GM19351 (cell line): ENCODE results near the gene SLC38A10.

Experiments used
- ATAC-seq: cut with Tn5 transposase; IDR thresholded peaks from one replicate; pipeline ENCODE4 v1.9.1; 2021; ENCODE audit warnings: mild to moderate bottlenecking, moderate library complexity; ENCODE audit not compliant: unreplicated experiment

SLC38A10 gene

GRCh38 chr17:81300586-81301155, 5.6 kb upstream of the SLC38A10 start:
- ATAC-seq, result no peak

- no peak for ATAC-seq
These were observed 4.9 kb upstream of the SLC38A10 start for GRCh38 chr17:81299846-81300585.

GRCh38 chr17:81298991-81299738, 4.1 kb upstream of the SLC38A10 start:
- no peak for ATAC-seq

GRCh38 chr17:81298325-81298990, 3.4 kb upstream of the SLC38A10 start:
- ATAC-seq, result no peak

- peak; percentile 26 for ATAC-seq
These were observed 722 bp upstream of the SLC38A10 start for GRCh38 chr17:81295676-81296381.

DNA sequence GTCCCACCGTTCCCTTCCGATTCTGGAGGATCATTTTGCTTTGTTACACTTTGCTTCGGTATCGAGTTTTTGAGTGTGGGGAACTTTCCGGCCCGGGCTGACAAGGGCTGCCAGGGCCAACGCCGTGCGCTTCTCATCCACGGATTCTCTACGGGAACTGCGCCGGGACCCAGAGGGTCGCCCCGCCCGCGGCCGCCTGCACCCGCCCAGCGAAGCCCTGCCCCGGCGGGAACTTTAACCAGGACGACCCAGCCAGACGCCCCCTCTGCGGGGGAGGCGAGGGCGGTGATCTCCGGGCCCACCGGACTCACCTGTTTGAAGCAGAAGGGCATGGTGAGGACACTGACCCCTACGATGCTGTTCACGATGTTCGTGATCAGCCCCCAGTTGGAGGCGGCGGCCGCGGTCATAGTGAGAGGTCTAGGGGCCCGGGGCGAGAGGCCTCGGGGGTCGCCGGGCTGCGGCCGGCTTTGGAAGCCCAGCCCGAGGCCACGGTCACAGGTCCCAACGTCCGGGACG, 536 bp downstream of the SLC38A10 start:
- ATAC-seq, result peak; percentile 3

- ATAC-seq, result no peak
These were observed 2.7 kb downstream of the SLC38A10 start for GRCh38 chr17:81292450-81292849.

DNA sequence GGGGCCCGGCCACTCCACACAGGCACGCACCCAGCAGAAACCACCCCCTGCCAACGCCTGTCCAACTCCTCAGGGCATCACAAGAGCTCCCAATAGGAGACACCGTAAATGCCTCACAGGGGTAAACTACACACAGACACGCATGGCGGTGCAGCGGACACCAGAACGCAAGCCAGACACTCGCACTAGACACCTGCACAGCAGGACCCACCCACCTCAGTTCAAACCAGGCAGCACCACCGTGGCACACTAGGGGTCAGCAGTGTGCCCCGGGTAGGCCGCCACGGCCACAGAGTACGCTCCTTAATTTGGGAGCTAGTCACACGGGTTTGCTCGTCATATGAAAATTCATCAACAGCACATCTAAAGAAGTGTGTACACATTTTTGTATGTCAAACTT, 3.4 kb downstream of the SLC38A10 start:
- ATAC-seq, result no peak

DNA sequence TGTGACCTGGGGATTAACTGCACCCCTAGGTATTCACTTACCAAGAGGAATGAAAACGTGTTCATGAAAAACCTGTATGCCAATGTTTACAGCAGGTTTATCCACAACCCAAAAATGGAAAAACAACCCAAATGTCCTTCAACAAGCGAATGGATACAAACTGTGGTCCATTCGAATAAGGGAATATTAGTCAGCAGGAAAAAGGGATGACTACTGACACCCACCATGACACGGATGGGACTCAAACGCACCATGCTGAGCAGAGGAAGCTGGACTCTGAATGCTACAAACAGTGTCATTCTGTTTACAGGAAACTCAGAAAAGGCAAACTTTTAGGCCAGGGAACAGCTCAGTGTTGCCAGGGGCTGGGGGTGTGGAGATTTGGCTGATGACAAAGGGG, 4.9 kb downstream of the SLC38A10 start:
- ATAC-seq, result no peak

DNA sequence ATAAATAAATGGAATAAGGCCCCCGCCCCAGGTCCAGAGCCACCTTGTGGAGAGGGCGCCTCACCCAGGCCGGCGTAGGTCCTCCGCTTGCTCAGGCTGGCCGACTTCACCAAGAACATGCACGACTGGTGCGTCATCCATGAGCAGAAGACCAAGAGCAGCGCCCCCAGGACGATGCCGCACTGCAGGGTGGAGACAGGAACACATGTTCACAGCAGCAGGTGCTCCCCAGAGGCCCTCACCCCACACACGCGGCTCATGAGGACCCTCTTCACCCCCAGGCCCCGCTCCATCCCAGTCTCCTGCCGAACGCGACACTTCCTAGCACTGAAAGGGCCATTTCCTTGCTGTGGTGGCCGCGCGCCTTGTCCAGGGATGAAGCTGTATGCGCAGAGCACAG, 5.5 kb downstream of the SLC38A10 start:
- ATAC-seq, result no peak

- no peak for ATAC-seq
These were observed 6.4 kb downstream of the SLC38A10 start for GRCh38 chr17:81288715-81289114.

DNA sequence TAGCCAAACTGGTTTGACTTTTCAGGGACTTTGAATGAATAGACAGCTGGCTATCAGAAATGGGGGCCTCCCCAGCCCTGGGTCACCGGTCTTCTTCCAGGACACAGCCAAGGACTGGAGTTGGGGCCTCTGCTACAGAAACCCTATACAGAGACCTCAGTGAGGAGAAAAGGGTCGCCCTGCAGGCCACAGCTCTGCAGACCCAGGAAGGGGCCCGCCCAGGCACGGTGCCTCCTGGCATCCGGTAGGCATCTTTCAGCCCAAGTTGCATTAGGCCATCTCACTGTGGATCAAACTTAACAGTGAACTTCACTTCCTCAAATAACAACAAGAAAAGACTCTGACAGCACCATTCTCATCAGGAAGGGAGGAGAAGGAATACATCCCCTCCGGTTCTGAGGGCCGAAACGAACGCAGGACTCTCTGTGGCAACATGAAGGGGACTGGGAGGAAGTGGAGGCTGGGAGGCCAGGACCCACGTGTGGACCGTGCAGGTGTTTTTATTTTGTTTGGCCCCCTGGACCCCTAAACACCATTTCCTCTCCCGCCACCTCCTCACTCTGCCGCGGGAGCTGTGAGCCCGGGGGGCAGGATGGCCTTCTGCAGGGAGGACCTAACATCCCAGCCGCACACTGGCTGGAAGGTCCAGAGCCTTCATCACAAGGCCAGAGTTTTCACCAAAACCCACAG, 7.2 kb downstream of the SLC38A10 start:
- ATAC-seq, result no peak

GRCh38 chr17:81287152-81287551, 8.0 kb downstream of the SLC38A10 start:
- ATAC-seq, result no peak

DNA sequence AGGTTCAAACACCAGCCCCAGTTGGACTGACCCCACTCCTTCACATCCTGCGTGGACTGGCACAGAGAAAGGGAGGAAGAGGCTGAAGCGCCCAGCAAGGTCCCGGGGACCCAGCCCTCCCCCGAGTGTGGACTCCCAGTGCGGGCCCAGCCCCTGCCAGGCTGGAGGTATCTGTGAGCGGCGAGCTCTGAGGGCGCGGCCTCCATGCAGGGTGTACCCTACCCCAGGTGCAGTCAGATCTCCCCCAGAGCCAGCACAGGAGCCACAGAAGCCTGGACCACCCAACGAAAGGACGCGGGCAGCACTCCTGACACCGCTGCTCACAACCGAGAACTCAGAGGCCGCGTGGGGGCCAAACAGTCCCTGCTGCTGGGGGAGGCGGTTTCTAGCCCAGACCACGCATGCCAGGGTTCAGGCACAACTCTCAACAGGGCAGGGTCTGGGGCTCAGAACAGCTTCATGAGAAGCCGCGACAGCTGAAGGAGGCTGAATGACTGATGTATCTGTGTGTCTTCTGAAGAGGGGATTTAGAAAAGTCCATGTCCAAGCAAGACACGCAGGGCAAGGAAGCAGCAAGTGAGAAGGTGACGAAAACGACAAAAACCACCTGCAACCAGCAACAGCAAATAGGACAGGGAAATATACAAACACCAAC, 8.5 kb downstream of the SLC38A10 start:
- ATAC-seq, result no peak

DNA sequence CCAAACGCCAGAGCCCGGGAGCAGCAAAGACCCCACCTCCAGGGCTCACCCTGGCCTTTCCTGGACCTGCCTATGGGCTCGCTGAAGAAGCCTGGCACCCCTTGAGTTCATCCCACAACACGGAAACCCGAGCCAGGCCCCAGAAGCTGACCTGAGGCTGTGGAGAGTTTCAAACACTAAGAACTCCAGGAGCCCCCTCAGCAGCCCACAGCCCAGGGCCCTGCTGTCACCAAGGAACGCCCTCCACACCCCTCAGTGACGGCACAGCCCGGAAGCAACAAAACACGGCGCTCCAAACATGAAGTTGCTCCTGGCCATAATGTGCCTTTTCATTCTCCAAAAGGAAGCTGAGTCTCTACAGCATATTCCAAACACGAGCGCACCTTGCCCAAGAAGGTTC, 9.2 kb downstream of the SLC38A10 start:
- ATAC-seq, result no peak

GRCh38 chr17:81285179-81285878, 9.8 kb downstream of the SLC38A10 start:
- ATAC-seq, result no peak

- ATAC-seq, result no peak
These were observed 12.2 kb downstream of the SLC38A10 start for GRCh38 chr17:81282876-81283275.

- ATAC-seq, result no peak
These were observed 13.0 kb downstream of the SLC38A10 start for GRCh38 chr17:81282141-81282540.

DNA sequence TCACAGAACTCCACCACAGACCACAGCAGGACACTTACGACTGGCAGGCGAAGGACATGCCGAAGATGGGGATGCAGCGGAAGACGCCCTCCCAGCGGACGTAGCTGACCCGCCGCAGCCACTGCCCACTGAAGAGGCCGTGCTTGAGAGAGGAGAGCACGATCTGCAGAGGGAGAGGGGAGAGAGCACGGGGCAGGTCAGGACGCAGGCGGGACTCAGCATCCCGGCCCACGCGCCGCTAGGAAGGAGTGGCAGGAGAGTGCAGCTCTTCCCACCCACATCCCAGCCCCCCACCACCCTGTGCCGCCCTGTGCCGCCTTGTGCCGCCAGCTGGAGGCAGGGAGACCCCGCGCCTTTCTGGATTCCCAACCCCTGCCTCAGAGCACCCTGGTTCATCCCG, 14.5 kb downstream of the SLC38A10 start:
- no peak for ATAC-seq
